GM12878 (cell line): Measurements from ENCODE around the gene MAPK8. TPM values are rescaled to one million over a fixed set of nuclear protein-coding genes. Genes with fewer than 3 reads are reported as not detected.

Experiments
- ATAC-seq: fragments of 200-7000 bp; cut with Tn5 transposase; 3 replicates; pipeline ENCODE4 v1.9.1; 2020; ENCODE audit warnings: mild to moderate bottlenecking, moderate library complexity
- BruUV-seq: library from RNA; stranded (reverse); fragments of 400-500 nt; replicated peaks from 2 replicates; lab custom pipeline; 2021; lab: Mats Ljungman, UMichigan
- CTCF ChIA-PET: fragments of 300-600 bp; sonication (Branson Sonifier 250); formaldehyde crosslinking; extraction: SDS; loops from one replicate; lab custom pipeline; 2021; ENCODE audit warnings: inconsistent platforms; lab: Yijun Ruan, JAX
- POLR2A ChIA-PET: fragments of 350-600 bp; formaldehyde crosslinking; extraction: SDS; loops from one replicate; lab custom pipeline; 2021; ENCODE audit warnings: inconsistent platforms; lab: Charles Lee
- RAD21 ChIA-PET: fragments of 300-600 bp; sonication (Branson Sonifier 250); formaldehyde crosslinking; loops from one replicate; lab custom pipeline; 2023; ENCODE audit warnings: antibody characterized with exemption; ENCODE audit not compliant: unreplicated experiment; lab: Charles Lee
- SMC1A ChIA-PET: fragments of 300-600 bp; sonication (Branson Sonifier 250); formaldehyde crosslinking; loops from one replicate; lab custom pipeline; 2023; ENCODE audit not compliant: unreplicated experiment, uncharacterized antibody; lab: Charles Lee
- DNase-seq: peaks from one replicate; pipeline ENCODE4 v3.0.0-alpha.2; 2011; ENCODE audit warnings: low read depth, low spot score
- FAIRE-seq: peaks from 3 replicates; lab custom pipeline; 2011; peaks lifted over from hg19 to GRCh38; lab: Jason Lieb, UNC
- H2AFZ ChIP-seq: 2 replicates; pipeline ENCODE4 v1.6.0; 2011; ENCODE audit warnings: low read depth, low read length, control low read depth; ENCODE audit not compliant: control insufficient read depth
- H3K27ac ChIP-seq: 2 replicates; pipeline ENCODE4 v1.5.1; 2011; ENCODE audit warnings: control low read depth; ENCODE audit not compliant: control insufficient read depth, insufficient read depth
- H3K27me3 ChIP-seq, 2 experiments: replicated peaks in 1 of 2; 2 replicates each; pipeline versions ENCODE4 v1.6.0 to v1.6.1; 2011; ENCODE audit warnings: low read length in 1 of 2; ENCODE audit not compliant: control insufficient read depth in 2 of 2, insufficient read depth in 2 of 2
- H3K36me3 ChIP-seq, 2 experiments: 2 replicates each; pipeline ENCODE4 v1.5.1; 2011; ENCODE audit warnings: low read length in 1 of 2; ENCODE audit not compliant: control insufficient read depth in 2 of 2, insufficient read depth in 2 of 2
- H3K4me1 ChIP-seq: 2 replicates; pipeline ENCODE4 v1.6.1; 2011; ENCODE audit warnings: mild to moderate bottlenecking, low read length, moderate library complexity, mixed read lengths; ENCODE audit not compliant: control insufficient read depth, insufficient read depth
- H3K4me2 ChIP-seq: 2 replicates; pipeline ENCODE4 v1.6.0; 2011; ENCODE audit warnings: control low read depth; ENCODE audit not compliant: control insufficient read depth, insufficient read depth
- H3K4me3 ChIP-seq: fragments of 200-600 bp; sonication (generic); 2 replicates; pipeline ENCODE4 v1.5.1; 2016
- H3K79me2 ChIP-seq: 2 replicates; pipeline ENCODE4 v1.6.0; 2011; ENCODE audit warnings: low read length; ENCODE audit not compliant: control insufficient read depth, insufficient read depth
- H3K9ac ChIP-seq: 2 replicates; pipeline ENCODE4 v1.8.0; 2011; ENCODE audit warnings: low read length, control low read depth, mixed read lengths; ENCODE audit not compliant: control insufficient read depth, insufficient read depth
- H3K9me3 ChIP-seq: replicated peaks from 3 replicates; pipeline ENCODE4 v1.5.1; 2011; ENCODE audit warnings: mild to moderate bottlenecking, low read length; ENCODE audit not compliant: control insufficient read depth, insufficient read depth
- H4K20me1 ChIP-seq: 2 replicates; pipeline ENCODE4 v1.6.0; 2011; ENCODE audit not compliant: control insufficient read depth, insufficient read depth
- CREB1 ChIP-seq: IDR thresholded peaks from 2 replicates; pipeline ENCODE4 v1.6.1; 2012; ENCODE audit warnings: low read depth, mild to moderate bottlenecking, inconsistent platforms
- FOXM1 ChIP-seq: IDR thresholded peaks from 2 replicates; pipeline ENCODE4 v1.6.1; 2012; ENCODE audit warnings: low read depth, mild to moderate bottlenecking, inconsistent platforms, low read length, moderate library complexity
- IKZF1 ChIP-seq: fragments of 450-650 bp; conservative IDR thresholded peaks from 2 replicates; pipeline ENCODE4 v1.6.1; 2017; ENCODE audit warnings: antibody characterized with exemption, mild to moderate bottlenecking
- IRF4 ChIP-seq: IDR thresholded peaks from 2 replicates; pipeline ENCODE4 v1.6.1; 2011; ENCODE audit warnings: low read depth, low read length
- MEF2A ChIP-seq: IDR thresholded peaks from 2 replicates; pipeline ENCODE4 v1.6.1; 2011; ENCODE audit warnings: low read depth, mild to moderate bottlenecking, low read length, moderate library complexity; ENCODE audit not compliant: insufficient read depth
- MTA2 ChIP-seq: fragments of 450-650 bp; IDR thresholded peaks from 2 replicates; pipeline ENCODE4 v1.6.1; 2016; ENCODE audit warnings: low read depth, mild to moderate bottlenecking, moderate library complexity
- MYC ChIP-seq: IDR thresholded peaks from 2 replicates; pipeline ENCODE4 v1.6.1; 2011; ENCODE audit warnings: mild to moderate bottlenecking, low read length, moderate library complexity, inconsistent platforms; ENCODE audit not compliant: insufficient read depth, insufficient replicate concordance, insufficient read length, severe bottlenecking
- RCOR1 ChIP-seq: conservative IDR thresholded peaks from 2 replicates; pipeline ENCODE4 v1.6.1; 2012; ENCODE audit warnings: low read depth, low read length, improper control_type of control experiment
- SIN3A ChIP-seq: IDR thresholded peaks from 2 replicates; pipeline ENCODE4 v1.6.1; 2012; ENCODE audit warnings: low read depth, low read length, improper control_type of control experiment
- STAT1 ChIP-seq: fragments of 450-650 bp; conservative IDR thresholded peaks from 2 replicates; pipeline ENCODE4 v1.6.1; 2014; ENCODE audit warnings: antibody characterized with exemption, mild to moderate bottlenecking
- TAF1 ChIP-seq: IDR thresholded peaks from 2 replicates; pipeline ENCODE4 v1.6.1; 2011; ENCODE audit warnings: mild to moderate bottlenecking, low read depth, low read length, borderline replicate concordance
- TCF7 ChIP-seq: IDR thresholded peaks from 2 replicates; pipeline ENCODE4 v1.6.1; 2014; ENCODE audit warnings: antibody characterized with exemption, borderline replicate concordance
- ZNF24 ChIP-seq: fragments of 450-650 bp; IDR thresholded peaks from 2 replicates; pipeline ENCODE4 v1.6.1; 2017; ENCODE audit warnings: antibody characterized with exemption, mild to moderate bottlenecking
- WGBS: methylation state at CpG from one replicate; pipeline ENCODE4 v1.1.6; 2016; ENCODE audit warnings: low lambda C conversion rate; ENCODE audit not compliant: insufficient replicate concordance, insufficient coverage; ENCODE audit errors: missing lambda C conversion rate; 5-methylcytosine and 5-hydroxymethylcytosine counted together
- in situ Hi-C: fragments of 300-500 bp; cut with MboI; formaldehyde crosslinking; loops from 9 replicates; pipeline ENCODE4 v1.14.3; 2018; ENCODE audit warnings: mixed read lengths
- intact Hi-C: fragments of 100-400 bp; cut with micrococcal nuclease; formaldehyde crosslinking; loops from one replicate; pipeline ENCODE4 v1.14.2; 2022; ENCODE audit not compliant: unreplicated experiment
- polyA plus RNA-seq, 11 experiments: library from polyadenylated mRNA; depleted of rRNA in 4 of 11; unstranded in 6 of 11; stranded (reverse) in 5 of 11; fragments of >200 nt; fragmentation: Nextera tagmentation in 4 of 11; fragmentation: Illumina TruSeq in 1 of 11; extraction: Ambion mirVana in 4 of 11; extraction: Trizol in 1 of 11; gene quantifications; 1 replicate in 1 of 11; 2 replicates in 10 of 11; pipeline versions ENCODE4 v1.2.1 to v1.2.3, GENCODE V29; 2011 to 2016; ENCODE audit warnings: inconsistent platforms in 2 of 11, missing spikeins in 2 of 11, low read depth in 1 of 11
- total RNA-seq, 4 experiments: library from RNA; depleted of rRNA in 3 of 4; stranded (reverse); fragments of >200 nt in 3 of 4; fragmentation: Illumina TruSeq in 1 of 4; extraction: Trizol in 1 of 4; gene quantifications; 2 replicates each; pipeline versions ENCODE4 v1.2.1 to v1.2.3, GENCODE V29; 2013 to 2021
- TF ChIP-seq, protein P1 (sequence below): IDR thresholded peaks from 2 replicates; pipeline ENCODE4 v1.6.1; 2012; ENCODE audit warnings: low read length, inconsistent platforms
- TF ChIP-seq, protein P2 (sequence below): IDR thresholded peaks from 2 replicates; pipeline ENCODE4 v1.6.1; 2011; ENCODE audit warnings: borderline replicate concordance, low read depth, mild to moderate bottlenecking, moderate library complexity, low read length; ENCODE audit not compliant: insufficient read depth, poor library complexity, severe bottlenecking
- TF ChIP-seq, protein P3 (sequence below): IDR thresholded peaks from 2 replicates; pipeline ENCODE4 v1.6.1; 2011; ENCODE audit warnings: borderline replicate concordance, low read depth, mild to moderate bottlenecking, moderate library complexity, mixed read lengths, low read length; ENCODE audit not compliant: insufficient read depth; ENCODE audit errors: extremely low read length

Gene MAPK8
- total and polyA plus RNA-seq, 10 of the 15 experiments (the other 5 are each of a cell fraction or from before 2014, with no cell fraction given): 3.9 to 102 (median 40.0) TPM

DNA sequence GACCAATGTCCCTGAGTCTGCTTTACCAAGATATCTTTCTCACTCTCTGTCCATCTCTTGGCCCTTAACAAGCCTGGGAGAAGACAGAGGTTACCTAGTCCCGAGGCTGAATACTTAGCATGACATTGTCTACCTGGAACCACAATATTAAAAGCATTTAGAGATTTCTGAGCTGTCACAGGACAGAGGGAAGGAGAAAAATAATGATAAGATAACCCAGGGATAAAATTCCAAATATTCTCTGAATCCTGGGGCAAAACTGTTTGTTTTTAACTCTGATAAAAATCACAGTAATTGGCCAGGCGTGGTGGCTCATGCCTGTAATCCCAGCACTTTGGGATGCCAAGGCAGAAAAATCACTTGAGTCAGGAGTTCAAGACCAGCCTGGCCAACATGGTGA, 12.0 kb upstream of the MAPK8 start:
- POLR2A ChIA-PET: no interaction called here
- H3K36me3 ChIP-seq: no peaks in the 10 kb centered on the region
- H3K4me1 ChIP-seq: peaks cover 11% of the 10 kb centered on the region
- no peak overlapping the region for H3K4me2 ChIP-seq
- WGBS: 23% methylated on average over 2 of the region's 2 CpGs
- intact Hi-C loops: no loop called here
- H3K4me3 ChIP-seq: no peak overlapping the region
- no peak overlapping the region for H3K27ac ChIP-seq
- no peaks in the 10 kb centered on the region for H3K27me3 ChIP-seq
- TF ChIP-seq FOXM1 (no peak), IKZF1 (no peak), STAT1 (no peak), RCOR1 (no peak), MEF2A (no peak), IRF4 (no peak), TCF7 (no peak), MTA2 (no peak), SIN3A (no peak), TAF1 (no peak), CREB1 (no peak), MYC (no peak), ZNF24 (no peak)
- TF ChIP-seq, protein P1, sequence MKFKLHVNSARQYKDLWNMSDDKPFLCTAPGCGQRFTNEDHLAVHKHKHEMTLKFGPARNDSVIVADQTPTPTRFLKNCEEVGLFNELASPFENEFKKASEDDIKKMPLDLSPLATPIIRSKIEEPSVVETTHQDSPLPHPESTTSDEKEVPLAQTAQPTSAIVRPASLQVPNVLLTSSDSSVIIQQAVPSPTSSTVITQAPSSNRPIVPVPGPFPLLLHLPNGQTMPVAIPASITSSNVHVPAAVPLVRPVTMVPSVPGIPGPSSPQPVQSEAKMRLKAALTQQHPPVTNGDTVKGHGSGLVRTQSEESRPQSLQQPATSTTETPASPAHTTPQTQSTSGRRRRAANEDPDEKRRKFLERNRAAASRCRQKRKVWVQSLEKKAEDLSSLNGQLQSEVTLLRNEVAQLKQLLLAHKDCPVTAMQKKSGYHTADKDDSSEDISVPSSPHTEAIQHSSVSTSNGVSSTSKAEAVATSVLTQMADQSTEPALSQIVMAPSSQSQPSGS: no peak
- TF ChIP-seq, protein P2, sequence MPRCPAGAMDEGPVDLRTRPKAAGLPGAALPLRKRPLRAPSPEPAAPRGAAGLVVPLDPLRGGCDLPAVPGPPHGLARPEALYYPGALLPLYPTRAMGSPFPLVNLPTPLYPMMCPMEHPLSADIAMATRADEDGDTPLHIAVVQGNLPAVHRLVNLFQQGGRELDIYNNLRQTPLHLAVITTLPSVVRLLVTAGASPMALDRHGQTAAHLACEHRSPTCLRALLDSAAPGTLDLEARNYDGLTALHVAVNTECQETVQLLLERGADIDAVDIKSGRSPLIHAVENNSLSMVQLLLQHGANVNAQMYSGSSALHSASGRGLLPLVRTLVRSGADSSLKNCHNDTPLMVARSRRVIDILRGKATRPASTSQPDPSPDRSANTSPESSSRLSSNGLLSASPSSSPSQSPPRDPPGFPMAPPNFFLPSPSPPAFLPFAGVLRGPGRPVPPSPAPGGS: no peak
- TF ChIP-seq, protein P3, sequence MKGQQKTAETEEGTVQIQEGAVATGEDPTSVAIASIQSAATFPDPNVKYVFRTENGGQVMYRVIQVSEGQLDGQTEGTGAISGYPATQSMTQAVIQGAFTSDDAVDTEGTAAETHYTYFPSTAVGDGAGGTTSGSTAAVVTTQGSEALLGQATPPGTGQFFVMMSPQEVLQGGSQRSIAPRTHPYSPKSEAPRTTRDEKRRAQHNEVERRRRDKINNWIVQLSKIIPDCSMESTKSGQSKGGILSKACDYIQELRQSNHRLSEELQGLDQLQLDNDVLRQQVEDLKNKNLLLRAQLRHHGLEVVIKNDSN: no peak
- TF ChIP-seq, all 136 proteins: peak for 0
- Histone ChIP-seq H2AFZ (no peak overlapping the region), H3K79me2 (no peaks in the 10 kb centered on the region), H3K9me3 (no peaks in the 10 kb centered on the region; the same call in 2 of the 3 replicates), H4K20me1 (no peaks in the 10 kb centered on the region), H3K9ac (no peak overlapping the region)
- RAD21 ChIA-PET: no interaction called here
- in situ Hi-C loops: no loop called here
- DNase-seq (no peak), ATAC-seq (no peak), FAIRE-seq (no peak)
- CTCF ChIA-PET: interaction anchor here (0.6 to 1.3 kb wide), 3 partner anchors 15 to 24 kb away, joined by 3 to 5 read pairs (median 4); no protein-coding TSS in a partner anchor
- SMC1A ChIA-PET: interaction anchor here (1.0 to 1.5 kb wide), 3 partner anchors 9 to 16 kb away, joined by 4 read pairs; no protein-coding TSS in a partner anchor
- no TSS peak for BruUV-seq
